ENCODE data around the gene COL5A3.

Gene COL5A3

DNA sequence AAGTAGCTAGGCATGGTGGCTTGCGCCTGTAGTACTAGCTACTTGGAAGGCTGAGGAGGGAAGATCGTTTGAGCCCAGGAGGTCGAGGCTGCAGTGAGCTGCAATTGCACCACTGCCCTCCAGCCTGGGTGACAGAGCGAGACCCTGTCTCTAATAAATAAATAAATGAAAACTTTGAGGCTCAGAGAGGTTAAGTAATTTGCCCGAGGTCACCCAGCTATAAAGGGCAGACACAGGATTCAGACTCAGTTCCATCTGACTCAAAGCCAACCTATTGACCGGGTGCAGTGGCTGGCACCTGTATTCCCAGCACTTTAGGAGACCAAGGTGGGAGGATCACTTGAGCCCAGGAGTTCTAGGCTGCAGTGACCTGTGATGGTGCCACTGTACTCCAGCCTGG, 66.6 kb downstream of the COL5A3 start:
- TF ChIP-seq, protein P1, sequence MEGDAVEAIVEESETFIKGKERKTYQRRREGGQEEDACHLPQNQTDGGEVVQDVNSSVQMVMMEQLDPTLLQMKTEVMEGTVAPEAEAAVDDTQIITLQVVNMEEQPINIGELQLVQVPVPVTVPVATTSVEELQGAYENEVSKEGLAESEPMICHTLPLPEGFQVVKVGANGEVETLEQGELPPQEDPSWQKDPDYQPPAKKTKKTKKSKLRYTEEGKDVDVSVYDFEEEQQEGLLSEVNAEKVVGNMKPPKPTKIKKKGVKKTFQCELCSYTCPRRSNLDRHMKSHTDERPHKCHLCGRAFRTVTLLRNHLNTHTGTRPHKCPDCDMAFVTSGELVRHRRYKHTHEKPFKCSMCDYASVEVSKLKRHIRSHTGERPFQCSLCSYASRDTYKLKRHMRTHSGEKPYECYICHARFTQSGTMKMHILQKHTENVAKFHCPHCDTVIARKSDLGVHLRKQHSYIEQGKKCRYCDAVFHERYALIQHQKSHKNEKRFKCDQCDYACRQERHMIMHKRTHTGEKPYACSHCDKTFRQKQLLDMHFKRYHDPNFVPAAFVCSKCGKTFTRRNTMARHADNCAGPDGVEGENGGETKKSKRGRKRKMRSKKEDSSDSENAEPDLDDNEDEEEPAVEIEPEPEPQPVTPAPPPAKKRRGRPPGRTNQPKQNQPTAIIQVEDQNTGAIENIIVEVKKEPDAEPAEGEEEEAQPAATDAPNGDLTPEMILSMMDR (IDR thresholded peaks at IDR 0.05; ENCODE audit: borderline replicate concordance, extremely low read depth, low read length, poor library complexity, severe bottlenecking) = no peak
- no peak for TF ChIP-seq EZH2 (IDR thresholded peaks at IDR 0.05; ENCODE audit: borderline replicate concordance, low read depth, low read length, severe bottlenecking)
- peaks cover 4% of the 10 kb centered on the region for H3K9me3 ChIP-seq (ENCODE audit: insufficient read depth, low read length, severe bottlenecking)
- no peaks in the 10 kb centered on the region for H3K27me3 ChIP-seq (ENCODE audit: insufficient read depth, low read length, poor library complexity)
- no peak overlapping the region for H3K9ac ChIP-seq (ENCODE audit: low read depth, low read length)
- H3K79me2 ChIP-seq (ENCODE audit: insufficient read depth, low read length) = no peaks in the 10 kb centered on the region
- no peaks in the 10 kb centered on the region for H3K36me3 ChIP-seq (ENCODE audit: insufficient read depth, low read length)
- H4K20me1 ChIP-seq (ENCODE audit: insufficient read depth, low read length) = no peaks in the 10 kb centered on the region
- no peaks in the 10 kb centered on the region for H3K4me1 ChIP-seq (ENCODE audit: insufficient read depth, low read length)
- DNase-seq = no peak
- H3K4me2 ChIP-seq (ENCODE audit: insufficient read depth, low read length) = no peak overlapping the region
- H3K4me3 ChIP-seq (ENCODE audit: low read depth in 1 of 2, low read length in 2 of 2) = no peak overlapping the region
- H3K27ac ChIP-seq (ENCODE audit: low read length) = no peak overlapping the region
- H2AFZ ChIP-seq (ENCODE audit: low read depth, low read length) = no peak overlapping the region
- ATAC-seq (ENCODE audit: insufficient read depth, low read depth) = no peak

DNA sequence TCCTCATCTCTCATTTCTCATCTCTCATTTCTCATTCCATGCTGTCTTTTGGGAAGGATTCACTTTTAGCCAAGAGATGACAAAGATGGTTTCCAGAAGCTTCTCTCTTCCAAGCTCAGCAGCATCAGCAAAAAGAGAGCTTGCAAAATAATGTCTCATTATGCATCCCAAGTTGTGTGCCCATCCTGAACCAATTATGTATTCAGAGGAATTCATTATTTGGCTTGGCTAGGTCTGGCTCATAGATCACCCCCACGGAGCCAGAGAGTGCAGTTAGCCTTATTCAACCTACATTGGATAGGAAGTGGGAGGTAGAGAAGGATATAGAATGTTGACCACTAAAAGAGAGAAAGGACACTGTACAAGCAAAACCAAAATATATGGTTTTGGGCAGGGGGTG, 68.6 kb downstream of the COL5A3 start:
- ATAC-seq (ENCODE audit: insufficient read depth, low read depth) (no peak), DNase-seq (no peak)
- Histone ChIP-seq H3K9ac (ENCODE audit: low read depth, low read length) (no peak overlapping the region), H3K79me2 (ENCODE audit: insufficient read depth, low read length) (no peaks in the 10 kb centered on the region), H3K9me3 (ENCODE audit: insufficient read depth, low read length, severe bottlenecking) (peaks cover 4% of the 10 kb centered on the region), H3K4me2 (ENCODE audit: insufficient read depth, low read length) (no peak overlapping the region), H2AFZ (ENCODE audit: low read depth, low read length) (no peak overlapping the region), H3K4me3 (ENCODE audit: low read depth in 1 of 2, low read length in 2 of 2) (no peak overlapping the region), H3K36me3 (ENCODE audit: insufficient read depth, low read length) (no peaks in the 10 kb centered on the region), H4K20me1 (ENCODE audit: insufficient read depth, low read length) (no peaks in the 10 kb centered on the region), H3K27me3 (ENCODE audit: insufficient read depth, low read length, poor library complexity) (no peaks in the 10 kb centered on the region), H3K4me1 (ENCODE audit: insufficient read depth, low read length) (no peaks in the 10 kb centered on the region), H3K27ac (ENCODE audit: low read length) (no peak overlapping the region)
- TF ChIP-seq, protein P1 (IDR thresholded peaks at IDR 0.05; ENCODE audit: borderline replicate concordance, extremely low read depth, low read length, poor library complexity, severe bottlenecking) = no peak
- TF ChIP-seq EZH2 (IDR thresholded peaks at IDR 0.05; ENCODE audit: borderline replicate concordance, low read depth, low read length, severe bottlenecking) = no peak

DNA sequence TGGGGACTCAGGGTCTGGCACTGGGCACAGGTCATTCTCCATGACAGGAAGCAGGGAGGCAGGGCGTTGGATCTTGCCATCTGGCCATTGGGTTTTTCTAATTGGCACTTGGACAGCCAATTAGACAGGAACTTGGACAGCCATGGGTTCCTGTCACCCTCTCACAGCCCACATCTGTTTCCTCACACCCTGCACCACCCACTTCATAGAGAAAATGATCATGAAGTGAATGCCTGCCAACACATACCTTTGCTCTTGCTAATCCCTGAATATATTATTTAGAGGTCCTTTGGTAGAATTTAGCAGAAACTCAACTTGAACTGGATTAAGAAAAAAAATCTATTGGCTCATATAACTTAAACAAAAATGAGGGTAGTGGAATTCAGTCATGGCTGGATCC, 69.1 kb downstream of the COL5A3 start:
- no peaks in the 10 kb centered on the region for H3K36me3 ChIP-seq (ENCODE audit: insufficient read depth, low read length)
- H3K79me2 ChIP-seq (ENCODE audit: insufficient read depth, low read length) = no peaks in the 10 kb centered on the region
- H3K27me3 ChIP-seq (ENCODE audit: insufficient read depth, low read length, poor library complexity) = no peaks in the 10 kb centered on the region
- ATAC-seq (ENCODE audit: insufficient read depth, low read depth) = no peak
- no peaks in the 10 kb centered on the region for H4K20me1 ChIP-seq (ENCODE audit: insufficient read depth, low read length)
- H3K4me1 ChIP-seq (ENCODE audit: insufficient read depth, low read length) = no peaks in the 10 kb centered on the region
- H3K27ac ChIP-seq (ENCODE audit: low read length) = no peak overlapping the region
- H3K9me3 ChIP-seq (ENCODE audit: insufficient read depth, low read length, severe bottlenecking) = peaks cover 4% of the 10 kb centered on the region
- TF ChIP-seq, protein P1 (IDR thresholded peaks at IDR 0.05; ENCODE audit: borderline replicate concordance, extremely low read depth, low read length, poor library complexity, severe bottlenecking) = no peak
- TF ChIP-seq EZH2 (IDR thresholded peaks at IDR 0.05; ENCODE audit: borderline replicate concordance, low read depth, low read length, severe bottlenecking) = no peak
- no peak overlapping the region for H3K9ac ChIP-seq (ENCODE audit: low read depth, low read length)
- no peak overlapping the region for H2AFZ ChIP-seq (ENCODE audit: low read depth, low read length)
- DNase-seq = no peak
- H3K4me2 ChIP-seq (ENCODE audit: insufficient read depth, low read length) = no peak overlapping the region
- no peak overlapping the region for H3K4me3 ChIP-seq (ENCODE audit: low read depth in 1 of 2, low read length in 2 of 2)

DNA sequence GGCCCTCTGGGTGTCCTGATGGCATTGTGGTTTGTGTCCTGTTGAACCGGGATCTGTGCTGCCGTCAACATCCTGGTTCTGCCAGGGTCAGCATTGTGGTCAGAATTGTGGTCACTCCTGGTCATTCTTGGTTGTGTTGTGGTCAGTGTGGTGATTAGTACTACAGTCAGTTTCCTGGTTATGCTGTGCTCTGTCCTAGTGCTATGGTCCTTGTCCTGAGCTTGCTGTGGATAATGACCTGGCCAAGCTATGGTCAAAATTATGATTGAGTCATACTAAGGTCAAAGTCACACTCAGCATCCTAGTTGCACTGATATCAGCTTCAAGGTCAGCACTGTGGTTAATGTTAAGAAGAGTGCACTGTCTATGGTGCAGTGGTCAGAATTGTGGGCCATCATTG, 69.5 kb downstream of the COL5A3 start:
- Histone ChIP-seq H3K79me2 (ENCODE audit: insufficient read depth, low read length) (no peaks in the 10 kb centered on the region), H3K4me1 (ENCODE audit: insufficient read depth, low read length) (no peaks in the 10 kb centered on the region), H3K9me3 (ENCODE audit: insufficient read depth, low read length, severe bottlenecking) (peaks cover 4% of the 10 kb centered on the region), H2AFZ (ENCODE audit: low read depth, low read length) (no peak overlapping the region), H3K4me2 (ENCODE audit: insufficient read depth, low read length) (no peak overlapping the region), H3K27ac (ENCODE audit: low read length) (no peak overlapping the region), H3K4me3 (ENCODE audit: low read depth in 1 of 2, low read length in 2 of 2) (no peak overlapping the region), H3K9ac (ENCODE audit: low read depth, low read length) (no peak overlapping the region), H3K36me3 (ENCODE audit: insufficient read depth, low read length) (no peaks in the 10 kb centered on the region), H3K27me3 (ENCODE audit: insufficient read depth, low read length, poor library complexity) (no peaks in the 10 kb centered on the region), H4K20me1 (ENCODE audit: insufficient read depth, low read length) (no peaks in the 10 kb centered on the region)
- TF ChIP-seq, protein P1 (IDR thresholded peaks at IDR 0.05; ENCODE audit: borderline replicate concordance, extremely low read depth, low read length, poor library complexity, severe bottlenecking) = no peak
- no peak for TF ChIP-seq EZH2 (IDR thresholded peaks at IDR 0.05; ENCODE audit: borderline replicate concordance, low read depth, low read length, severe bottlenecking)
- ATAC-seq (ENCODE audit: insufficient read depth, low read depth) = no peak
- DNase-seq = no peak

All from DND-41 (cell line).